CD4-positive, alpha-beta T cell (primary cell): ENCODE results near the gene IQCH. TPM values are rescaled to one million over a fixed set of nuclear protein-coding genes. Genes with fewer than 3 reads are reported as not detected.
"Not testable (repeated sequence)": the region's sequence is repeated elsewhere in the genome, so short reads cannot be mapped to it uniquely, and the experiment has no call there.

Experiments
- ATAC-seq: fragments of 200-7000 bp; cut with Tn5 transposase; one replicate; pipeline ENCODE4 v1.10.0; 2022; ENCODE audit warnings: mild to moderate bottlenecking; ENCODE audit not compliant: poor library complexity
- CTCF ChIA-PET: fragments of 350-600 bp; sonication (Branson Sonifier 250); formaldehyde crosslinking; loops from one replicate; lab custom pipeline; 2021; ENCODE audit warnings: antibody characterized with exemption, inconsistent platforms; lab: Charles Lee
- POLR2A ChIA-PET: fragments of 350-600 bp; sonication (Branson Sonifier 250); formaldehyde crosslinking; loops from one replicate; lab custom pipeline; 2021; ENCODE audit warnings: antibody characterized with exemption, inconsistent platforms; lab: Charles Lee
- DNase-seq, 14 experiments: peaks; one replicate each; pipeline ENCODE4 v3.0.0-alpha.2; 2013 to 2020; ENCODE audit warnings: mixed read lengths in 2 of 14
- H3K27ac ChIP-seq, 2 donors: one replicate each; pipeline versions ENCODE4 v1.5.1 to v1.7.0; 2013; ENCODE audit warnings: low read length in 2 of 2, low read depth in 1 of 2, mild to moderate bottlenecking in 1 of 2
- H3K27me3 ChIP-seq, 2 experiments: 1 replicate in 1 of 2; 2 replicates in 1 of 2; pipeline versions ENCODE4 v1.6.1 to v1.7.0; 2013; ENCODE audit warnings: low read length in 2 of 2, control low read depth in 1 of 2, mild to moderate bottlenecking in 1 of 2, moderate library complexity in 1 of 2; ENCODE audit not compliant: insufficient read depth in 2 of 2, control insufficient read depth in 1 of 2
- H3K36me3 ChIP-seq: one replicate; pipeline ENCODE4 v1.6.1; 2013; ENCODE audit warnings: low read length, control low read depth; ENCODE audit not compliant: insufficient read depth
- H3K4me1 ChIP-seq: one replicate; pipeline ENCODE4 v1.6.1; 2013; ENCODE audit warnings: low read length, control low read depth; ENCODE audit not compliant: insufficient read depth
- H3K4me3 ChIP-seq: one replicate; pipeline ENCODE4 v1.5.1; 2013; ENCODE audit warnings: mild to moderate bottlenecking, low read length, moderate library complexity
- H3K9me3 ChIP-seq, 2 experiments: 1 replicate in 1 of 2; 2 replicates in 1 of 2; pipeline versions ENCODE4 v1.6.1 to v1.7.0; 2013; ENCODE audit warnings: low read length in 2 of 2, mild to moderate bottlenecking in 2 of 2, control low read depth in 1 of 2, moderate library complexity in 1 of 2; ENCODE audit not compliant: control insufficient read depth in 1 of 2, insufficient read depth in 1 of 2
- H3K27ac Mint-ChIP-seq: one replicate; pipeline ENCODE4 v1.8.0; 2020; ENCODE audit warnings: mixed read lengths
- H3K27me3 Mint-ChIP-seq: one replicate; pipeline ENCODE4 v1.8.0; 2021; ENCODE audit warnings: mixed read lengths
- H3K36me3 Mint-ChIP-seq: one replicate; pipeline ENCODE4 v1.8.0; 2021; ENCODE audit warnings: low read depth, mixed read lengths
- H3K4me1 Mint-ChIP-seq: one replicate; pipeline ENCODE4 v1.8.0; 2021; ENCODE audit warnings: low read depth, mixed read lengths
- H3K4me3 Mint-ChIP-seq: one replicate; pipeline ENCODE4 v1.8.0; 2020; ENCODE audit warnings: mild to moderate bottlenecking, mixed read lengths
- H3K9me3 Mint-ChIP-seq: one replicate; pipeline ENCODE4 v1.8.0; 2020; ENCODE audit warnings: mixed read lengths
- CTCF ChIP-seq: fragments of 200-600 bp; IDR thresholded peaks from one replicate; pipeline ENCODE4 v1.8.0; 2022; ENCODE audit warnings: antibody characterized with exemption, mild to moderate bottlenecking
- intact Hi-C, 2 experiments: fragments of 100-400 bp; cut with DNase I in 1 of 2; cut with micrococcal nuclease in 1 of 2; formaldehyde crosslinking; loops; one replicate each; pipeline versions ENCODE4 v1.15.1 to v1.9.0; 2023 to 2025; cut with DNase I, micrococcal nuclease
- total RNA-seq, 174 experiments: library from RNA in 2 of 174; stranded (reverse) in 2 of 174; gene quantifications; one replicate each; pipeline ENCODE4 v1.2.3 and lab custom pipeline; 2021 to 2026

IQCH gene
- total RNA-seq, 2 experiments from 2014 or later: 0.85 to 1.3 TPM

- Mint-ChIP-seq H3K27ac (peak overlapping the region; percentile 52), H3K36me3 (peaks cover 32% of the 10 kb centered on the region), H3K4me1 (peaks cover 56% of the 10 kb centered on the region), H3K9me3 (peaks cover 4% of the 10 kb centered on the region), H3K27me3 (no peaks in the 10 kb centered on the region), H3K4me3 (peak overlapping the region; percentile 34)
- H3K4me1 ChIP-seq: peaks cover 28% of the 10 kb centered on the region
- no peak for TF ChIP-seq CTCF
- H3K9me3 ChIP-seq: peaks cover 0 to 6% of the 10 kb centered on the region in 2 experiments
- peaks cover 11% of the 10 kb centered on the region for H3K36me3 ChIP-seq
- H3K4me3 ChIP-seq: no peak overlapping the region
- intact Hi-C loops: loop anchor here (5.0 to 10.0 kb wide), 2 partner anchors 295 to 592 kb away; no protein-coding TSS in a partner anchor
- ChIA-PET POLR2A (no interaction called here), CTCF (interaction anchor here (0.6 kb wide), 2 partner anchors 45 to 176 kb away, joined by 3 to 4 read pairs; no protein-coding TSS in a partner anchor)
- ATAC-seq (no peak), DNase-seq (peak in 1 of 14 experiments; percentile 22)
- H3K27me3 ChIP-seq: no peaks in the 10 kb centered on the region
- H3K27ac ChIP-seq: no peak overlapping the region
These were observed 11.9 kb upstream of the IQCH start for GRCh38 chr15:67242708-67243111.

GRCh38 chr15:67244971-67245478 lies 9.6 kb upstream of the IQCH start:
- Histone ChIP-seq H3K27ac (no peak overlapping the region), H3K4me1 (peaks cover 24% of the 10 kb centered on the region), H3K9me3 (peaks cover 0 to 6% of the 10 kb centered on the region in 2 experiments), H3K36me3 (peaks cover 11% of the 10 kb centered on the region), H3K4me3 (no peak overlapping the region), H3K27me3 (no peaks in the 10 kb centered on the region)
- TF ChIP-seq CTCF: no peak
- Mint-ChIP-seq H3K27me3 (no peaks in the 10 kb centered on the region), H3K36me3 (peaks cover 42% of the 10 kb centered on the region), H3K4me3 (no peak overlapping the region), H3K27ac (no peak overlapping the region), H3K9me3 (peaks cover 4% of the 10 kb centered on the region), H3K4me1 (peaks cover 61% of the 10 kb centered on the region)
- CTCF ChIA-PET: no interaction called here
- ATAC-seq (no peak), DNase-seq (no peak)
- POLR2A ChIA-PET: no interaction called here
- intact Hi-C loops: loop anchor here (5.0 to 10.0 kb wide), 2 partner anchors 298 to 590 kb away; no protein-coding TSS in a partner anchor

GRCh38 chr15:67246606-67247005 lies 8.0 kb upstream of the IQCH start:
- DNase-seq, H3K9me3 Mint-ChIP-seq, H3K9me3 ChIP-seq, H3K27me3 ChIP-seq, ATAC-seq, POLR2A ChIA-PET, H3K4me3 Mint-ChIP-seq, CTCF ChIA-PET, H3K4me3 ChIP-seq, H3K27ac ChIP-seq, H3K27me3 Mint-ChIP-seq: not testable (repeated sequence)
- H3K36me3 Mint-ChIP-seq: peaks cover 42% of the 10 kb centered on the region
- peak overlapping the region; percentile 48 for H3K27ac Mint-ChIP-seq
- peaks cover 12% of the 10 kb centered on the region for H3K4me1 ChIP-seq
- peaks cover 54% of the 10 kb centered on the region for H3K4me1 Mint-ChIP-seq
- intact Hi-C loops: loop anchor here (10.0 kb wide), 1 partner anchor 588 kb away; no protein-coding TSS in a partner anchor
- H3K36me3 ChIP-seq: peaks cover 11% of the 10 kb centered on the region
